B cell (primary cell): ENCODE data around the gene GPNMB. TPM values are rescaled to one million over a fixed set of nuclear protein-coding genes. Genes with fewer than 3 reads are reported as not detected.

Experiments
- ATAC-seq: fragments of 200-7000 bp; cut with Tn5 transposase; one replicate; pipeline ENCODE4 v1.10.0; 2021; ENCODE audit warnings: low read depth, mild to moderate bottlenecking, moderate number of reproducible peaks, moderate library complexity
- CTCF ChIA-PET: fragments of 350-600 bp; sonication (Branson Sonifier 250); formaldehyde crosslinking; loops from one replicate; lab custom pipeline; 2021; ENCODE audit warnings: antibody characterized with exemption, inconsistent platforms; lab: Charles Lee
- POLR2A ChIA-PET: fragments of 350-600 bp; sonication (Branson Sonifier 250); formaldehyde crosslinking; loops from one replicate; lab custom pipeline; 2021; ENCODE audit warnings: antibody characterized with exemption; lab: Charles Lee
- DNase-seq: peaks from one replicate; pipeline ENCODE4 v3.0.0; 2013
- H2AFZ ChIP-seq: 2 replicates; pipeline ENCODE4 v1.6.1; 2012; ENCODE audit warnings: mild to moderate bottlenecking, low read depth, low read length; ENCODE audit not compliant: insufficient read depth, poor library complexity, severe bottlenecking
- H3K27ac ChIP-seq, 2 donors: 1 replicate in 1 of 2; 2 replicates in 1 of 2; pipeline ENCODE4 v1.5.1; 2012 to 2013; ENCODE audit warnings: low read length in 2 of 2, mild to moderate bottlenecking in 2 of 2, moderate library complexity in 1 of 2
- H3K27me3 ChIP-seq, 4 experiments: fragments of 200-600 bp in 1 of 4; sonication (generic) in 1 of 4; replicated peaks in 1 of 4; 1 replicate in 2 of 4; 2 replicates in 2 of 4; pipeline versions ENCODE4 v1.6.1 to v1.7.0; 2013 to 2016; ENCODE audit warnings: low read length in 3 of 4, mild to moderate bottlenecking in 2 of 4, mixed read lengths in 1 of 4, moderate library complexity in 1 of 4; ENCODE audit not compliant: insufficient read depth in 4 of 4, control insufficient read depth in 3 of 4; ENCODE audit errors: control extremely low read depth in 1 of 4
- H3K36me3 ChIP-seq, 2 experiments: replicated peaks in 1 of 2; 1 replicate in 1 of 2; 2 replicates in 1 of 2; pipeline versions ENCODE4 v1.6.1 to v1.7.1; 2013; ENCODE audit warnings: low read length in 1 of 2; ENCODE audit not compliant: insufficient read depth in 2 of 2, control insufficient read depth in 1 of 2; ENCODE audit errors: control extremely low read depth in 1 of 2, extremely low read depth in 1 of 2
- H3K4me1 ChIP-seq, 2 donors: fragments of 200-600 bp in 1 of 2; sonication (generic) in 1 of 2; 1 replicate in 1 of 2; 2 replicates in 1 of 2; pipeline versions ENCODE4 v1.5.1 to v1.6.1; 2013 to 2017; ENCODE audit warnings: low read length in 2 of 2; ENCODE audit not compliant: control insufficient read depth in 2 of 2, insufficient read depth in 2 of 2
- H3K4me2 ChIP-seq: replicated peaks from 2 replicates; pipeline ENCODE3; 2012; ENCODE audit warnings: mild to moderate bottlenecking, low read depth, low read length; ENCODE audit not compliant: poor library complexity, severe bottlenecking
- H3K4me3 ChIP-seq, 5 experiments: fragments of 200-600 bp in 1 of 5; sonication (generic) in 1 of 5; 1 replicate in 3 of 5; 2 replicates in 2 of 5; pipeline versions ENCODE4 v1.5.1 to v1.7.0; 2011 to 2016; ENCODE audit warnings: low read length in 4 of 5, mild to moderate bottlenecking in 4 of 5, low read depth in 2 of 5, control low read depth in 1 of 5, moderate library complexity in 1 of 5; ENCODE audit not compliant: insufficient read depth in 1 of 5; ENCODE audit errors: control extremely low read depth in 1 of 5, extremely low read depth in 1 of 5
- H3K79me2 ChIP-seq: fragments of 200-600 bp; sonication (generic); one replicate; pipeline ENCODE4 v1.6.0; 2016; ENCODE audit warnings: low read length; ENCODE audit not compliant: control insufficient read depth, insufficient read depth
- H3K9ac ChIP-seq: fragments of 200-600 bp; sonication (generic); 2 replicates; pipeline ENCODE4 v1.6.1; 2017; ENCODE audit warnings: mild to moderate bottlenecking, low read length, moderate library complexity
- H3K9me3 ChIP-seq, 3 donors: one replicate each; pipeline versions ENCODE4 v1.6.1 to v1.7.1; 2013; ENCODE audit warnings: low read length in 2 of 3; ENCODE audit not compliant: control insufficient read depth in 2 of 3, insufficient read depth in 1 of 3; ENCODE audit errors: control extremely low read depth in 1 of 3
- H4K20me1 ChIP-seq: 2 replicates; pipeline ENCODE4 v1.6.0; 2012; ENCODE audit warnings: mild to moderate bottlenecking, low read length; ENCODE audit not compliant: insufficient read depth, control insufficient read depth, poor library complexity, severe bottlenecking
- H3K27ac Mint-ChIP-seq: one replicate; pipeline ENCODE4 v1.8.0; 2021; ENCODE audit warnings: mixed read lengths
- H3K27me3 Mint-ChIP-seq: one replicate; pipeline ENCODE4 v1.8.0; 2021; ENCODE audit warnings: mixed read lengths
- H3K4me1 Mint-ChIP-seq: one replicate; pipeline ENCODE4 v1.8.0; 2021; ENCODE audit warnings: mixed read lengths
- H3K4me3 Mint-ChIP-seq: one replicate; pipeline ENCODE4 v1.8.0; 2021; ENCODE audit warnings: mixed read lengths
- H3K9me3 Mint-ChIP-seq: one replicate; pipeline ENCODE4 v1.8.0; 2022; ENCODE audit warnings: mixed read lengths; ENCODE audit not compliant: insufficient read depth
- CTCF ChIP-seq: fragments of 200-600 bp; IDR thresholded peaks from one replicate; pipeline ENCODE4 v1.8.0; 2022; ENCODE audit warnings: antibody characterized with exemption, mild to moderate bottlenecking
- EZH2 ChIP-seq: IDR thresholded peaks from 2 replicates; pipeline ENCODE4 v1.6.1; 2012; ENCODE audit warnings: borderline replicate concordance, low read depth, mild to moderate bottlenecking, moderate library complexity, low read length; ENCODE audit not compliant: insufficient read depth, poor library complexity, severe bottlenecking
- WGBS: methylation state at CpG from one replicate; pipeline ENCODE4 v1.1.5; 2013; ENCODE audit warnings: missing lambda C conversion rate; ENCODE audit not compliant: insufficient coverage; 5-methylcytosine and 5-hydroxymethylcytosine counted together
- intact Hi-C: fragments of 100-400 bp; cut with micrococcal nuclease; formaldehyde crosslinking; loops from one replicate; pipeline ENCODE4 v1.10.0; 2022
- polyA plus RNA-seq: library from polyadenylated mRNA; depleted of rRNA; stranded (reverse); fragments of >200 nt; gene quantifications from 2 replicates; pipeline ENCODE4 v1.2.3, GENCODE V29; 2012
- total RNA-seq, 2 donors: library from RNA; stranded (reverse); fragments of 120-200 nt in 1 of 2; gene quantifications; 1 replicate in 1 of 2; 2 replicates in 1 of 2; pipeline versions ENCODE4 v1.2.3 to v1.2.4, GENCODE V29; 2013 to 2022

Gene GPNMB
- total and polyA plus RNA-seq, 2 donors (not counting 1 experiment from before 2014, with no cell fraction given) = 2.6 TPM; not detected in 1

GRCh38 chr7:23264916-23265458 lies 18.4 kb downstream of the GPNMB start:
- Histone ChIP-seq H2AFZ (no peak overlapping the region), H3K4me1 (peaks cover 0 to 2% of the 10 kb centered on the region in 2 donors), H3K79me2 (no peaks in the 10 kb centered on the region), H4K20me1 (no peaks in the 10 kb centered on the region), H3K9me3 (no peaks in the 10 kb centered on the region), H3K4me3 (no peak overlapping the region), H3K27ac (no peak overlapping the region), H3K36me3 (no peaks in the 10 kb centered on the region), H3K9ac (no peak overlapping the region), H3K27me3 (peaks cover 0 to under 1% (median 0%) of the 10 kb centered on the region in 4 experiments), H3K4me2 (no peak overlapping the region)
- Mint-ChIP-seq H3K27me3 (no peaks in the 10 kb centered on the region), H3K27ac (no peak overlapping the region), H3K4me3 (no peak overlapping the region), H3K9me3 (no peaks in the 10 kb centered on the region), H3K4me1 (no peaks in the 10 kb centered on the region)
- WGBS = 72% methylated on average over 5 of the region's 7 CpGs
- DNase-seq (no peak), ATAC-seq (no peak)
- no peak for TF ChIP-seq CTCF
- no peak for TF ChIP-seq EZH2
- POLR2A ChIA-PET = no interaction called here
- intact Hi-C loops = loop anchor here (10.0 kb wide), 1 partner anchor 740 kb away; no protein-coding TSS in a partner anchor
- CTCF ChIA-PET = interaction anchor here (6.5 kb wide), 1 partner anchor 8 kb away, joined by 52 read pairs; no protein-coding TSS in a partner anchor

- Histone ChIP-seq H3K79me2 (no peaks in the 10 kb centered on the region), H3K4me1 (peaks cover 0 to under 1% of the 10 kb centered on the region in 2 donors), H3K9ac (no peak overlapping the region), H3K9me3 (no peaks in the 10 kb centered on the region), H3K27me3 (no peaks in the 10 kb centered on the region), H3K36me3 (no peaks in the 10 kb centered on the region), H4K20me1 (no peaks in the 10 kb centered on the region), H2AFZ (no peak overlapping the region), H3K27ac (no peak overlapping the region), H3K4me2 (no peak overlapping the region), H3K4me3 (no peak overlapping the region)
- ChIA-PET CTCF (interaction anchor here (0.9 to 2.9 kb wide), 3 partner anchors 10 to 444 kb away, joined by 4 to 9 read pairs (median 5); no protein-coding TSS in a partner anchor), POLR2A (no interaction called here)
- Mint-ChIP-seq H3K27ac (no peak overlapping the region), H3K4me1 (no peaks in the 10 kb centered on the region), H3K27me3 (peaks cover 5% of the 10 kb centered on the region), H3K4me3 (no peak overlapping the region), H3K9me3 (no peaks in the 10 kb centered on the region)
- DNase-seq (no peak), ATAC-seq (no peak)
- TF ChIP-seq CTCF (no peak), EZH2 (no peak)
- intact Hi-C loops = loop anchor here (10.0 kb wide), 1 partner anchor 742 kb away; no protein-coding TSS in a partner anchor
- no CpG with 5 or more reads among the region's 2 CpGs for WGBS
Observed at GRCh38 chr7:23266918-23267317, 20.3 kb downstream of the GPNMB start.
